ENCODE results near the gene PPM1L.

PPM1L gene

DNA sequence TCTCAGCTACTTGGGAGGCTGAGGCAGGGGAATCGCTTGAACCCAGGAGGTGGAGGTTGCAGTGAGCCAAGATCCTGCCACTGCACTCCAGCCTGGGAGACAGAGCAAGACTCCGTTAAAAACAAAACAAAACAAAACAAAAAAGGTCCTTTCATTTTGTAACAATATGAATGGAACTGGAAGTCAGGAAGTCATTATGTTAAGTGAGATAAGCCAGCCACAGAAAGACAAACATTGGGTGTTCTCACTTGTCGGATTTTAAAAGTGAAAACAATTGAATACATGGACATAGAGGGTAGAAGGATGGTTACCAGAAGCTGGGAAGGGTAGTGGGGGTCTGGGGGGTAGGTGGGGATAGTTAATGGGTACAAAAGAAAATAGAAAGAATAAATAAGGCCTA is 361.6 kb downstream of the PPM1L start:
- TF ChIP-seq, protein P1, sequence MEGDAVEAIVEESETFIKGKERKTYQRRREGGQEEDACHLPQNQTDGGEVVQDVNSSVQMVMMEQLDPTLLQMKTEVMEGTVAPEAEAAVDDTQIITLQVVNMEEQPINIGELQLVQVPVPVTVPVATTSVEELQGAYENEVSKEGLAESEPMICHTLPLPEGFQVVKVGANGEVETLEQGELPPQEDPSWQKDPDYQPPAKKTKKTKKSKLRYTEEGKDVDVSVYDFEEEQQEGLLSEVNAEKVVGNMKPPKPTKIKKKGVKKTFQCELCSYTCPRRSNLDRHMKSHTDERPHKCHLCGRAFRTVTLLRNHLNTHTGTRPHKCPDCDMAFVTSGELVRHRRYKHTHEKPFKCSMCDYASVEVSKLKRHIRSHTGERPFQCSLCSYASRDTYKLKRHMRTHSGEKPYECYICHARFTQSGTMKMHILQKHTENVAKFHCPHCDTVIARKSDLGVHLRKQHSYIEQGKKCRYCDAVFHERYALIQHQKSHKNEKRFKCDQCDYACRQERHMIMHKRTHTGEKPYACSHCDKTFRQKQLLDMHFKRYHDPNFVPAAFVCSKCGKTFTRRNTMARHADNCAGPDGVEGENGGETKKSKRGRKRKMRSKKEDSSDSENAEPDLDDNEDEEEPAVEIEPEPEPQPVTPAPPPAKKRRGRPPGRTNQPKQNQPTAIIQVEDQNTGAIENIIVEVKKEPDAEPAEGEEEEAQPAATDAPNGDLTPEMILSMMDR (IDR thresholded peaks at IDR 0.05; ENCODE audit: control extremely low read depth, extremely low read depth, low read depth, missing control alignments), result no peak
- no peak for DNase-seq (ENCODE audit: extremely low spot score)
- ChIA-PET POLR2A (no interaction called here), CTCF (no interaction called here)

DNA sequence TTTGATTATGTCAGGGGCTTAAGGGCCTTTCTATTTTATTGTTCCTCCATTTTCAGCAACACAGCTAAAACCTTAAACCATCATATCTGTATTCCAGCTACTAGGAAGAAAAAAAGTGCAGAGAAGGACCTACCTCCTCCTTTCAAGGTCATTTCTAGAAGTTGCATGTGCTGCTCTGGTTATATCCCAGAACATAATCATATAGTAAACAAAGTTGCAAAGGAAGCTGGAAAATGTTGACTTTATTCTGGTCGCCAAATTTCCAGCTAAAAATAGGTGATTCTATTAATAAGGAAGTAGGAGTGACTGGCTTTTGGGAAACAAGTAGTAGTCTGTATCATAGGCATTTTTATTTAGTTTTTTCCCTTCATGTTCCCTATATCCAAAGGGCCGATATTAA is 370.5 kb downstream of the PPM1L start:
- TF ChIP-seq, protein P1 (IDR thresholded peaks at IDR 0.05; ENCODE audit: control extremely low read depth, extremely low read depth, low read depth, missing control alignments), result no peak
- ChIA-PET POLR2A (no interaction called here), CTCF (no interaction called here)
- DNase-seq (ENCODE audit: extremely low spot score), result no peak

Data from GM10248 (cell line).